Measurements from ENCODE around the gene DMXL1.
"Not testable (repeated sequence)": the region's sequence is repeated elsewhere in the genome, so short reads cannot be mapped to it uniquely, and the experiment has no call there.

DMXL1 gene

GRCh38 chr5:119179857-119180641 lies 109.2 kb downstream of the DMXL1 start:
- FAIRE-seq (peak; percentile 27), DNase-seq (ENCODE audit: insufficient read length, low spot score) (no peak)
- no peak for TF ChIP-seq POLR2A (IDR thresholded peaks at IDR 0.05; ENCODE audit: low read depth, low read length)

- FAIRE-seq; DNase-seq (ENCODE audit: insufficient read length, low spot score): not testable (repeated sequence)
Measured at GRCh38 chr5:119185512-119185911, 114.6 kb downstream of the DMXL1 start.

DNA sequence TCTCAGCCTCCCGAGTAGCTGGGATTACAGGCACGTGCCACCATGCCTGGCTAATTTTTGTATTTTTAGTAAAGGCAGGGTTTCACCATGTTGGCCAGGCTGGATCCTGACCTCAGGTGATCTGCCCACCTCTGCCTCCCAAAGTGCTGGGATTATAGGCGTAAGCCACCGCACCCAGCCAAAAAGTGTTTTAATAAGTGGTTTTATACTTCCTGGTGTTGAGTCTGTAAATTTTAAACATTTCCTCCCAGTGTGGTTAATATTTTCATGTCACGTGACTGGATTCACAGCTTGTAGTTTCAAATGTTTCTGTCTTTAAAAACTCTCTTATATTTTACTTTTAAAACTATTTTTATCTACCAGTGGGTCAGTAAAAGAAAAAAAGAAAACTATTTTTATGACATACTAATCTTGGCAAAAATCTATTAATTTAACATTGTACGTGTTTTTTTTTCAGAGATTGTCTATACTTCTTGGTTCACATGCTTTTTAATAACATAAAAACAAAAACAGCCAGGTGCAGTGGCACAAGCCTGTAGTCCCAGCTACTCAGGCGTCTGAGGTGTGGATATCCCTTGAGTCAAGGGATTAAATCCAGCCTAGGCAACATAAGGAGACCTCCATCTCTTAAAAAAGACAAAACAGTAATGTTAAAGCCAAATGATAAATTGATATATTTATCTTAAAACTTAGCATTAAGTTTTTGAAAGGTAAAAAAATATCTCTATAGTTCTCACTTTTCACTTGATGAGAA lies 117.1 kb downstream of the DMXL1 start:
- TF ChIP-seq POLR2A (IDR thresholded peaks at IDR 0.05; ENCODE audit: low read depth, low read length), result no peak
- FAIRE-seq (no peak), DNase-seq (ENCODE audit: insufficient read length, low spot score) (no peak)

- FAIRE-seq (no peak), DNase-seq (ENCODE audit: insufficient read length, low spot score) (no peak)
- TF ChIP-seq POLR2A (IDR thresholded peaks at IDR 0.05; ENCODE audit: low read depth, low read length), result no peak
Measured at GRCh38 chr5:119190470-119191095, 119.7 kb downstream of the DMXL1 start.

GRCh38 chr5:119191944-119192343 lies 121.1 kb downstream of the DMXL1 start:
- FAIRE-seq, result no peak
- no peak for TF ChIP-seq POLR2A (IDR thresholded peaks at IDR 0.05; ENCODE audit: low read depth, low read length)
- no peak for DNase-seq (ENCODE audit: insufficient read length, low spot score)

DNA sequence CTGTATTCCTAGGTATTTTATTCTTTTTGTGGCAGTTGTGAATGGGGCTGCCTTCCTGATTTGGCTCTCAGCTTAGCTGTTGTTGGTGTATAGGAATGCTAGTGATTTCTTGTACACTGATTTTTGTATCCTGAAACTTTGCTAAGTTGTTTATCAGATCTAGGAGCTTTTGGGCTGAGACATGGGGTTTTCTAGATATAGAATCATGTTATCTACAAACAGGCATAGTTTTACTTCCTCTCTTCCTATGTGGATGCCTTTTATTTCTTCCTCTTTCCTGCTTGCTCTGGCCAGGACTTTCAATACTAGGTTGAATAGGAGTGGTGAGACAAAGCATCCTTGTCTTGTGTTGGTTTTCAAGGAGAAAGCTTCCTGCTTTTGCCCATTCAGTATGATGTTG lies 129.9 kb downstream of the DMXL1 start:
- no peak for TF ChIP-seq POLR2A (IDR thresholded peaks at IDR 0.05; ENCODE audit: low read depth, low read length)
- no peak for DNase-seq (ENCODE audit: insufficient read length, low spot score)
- no peak for FAIRE-seq

GRCh38 chr5:119207105-119207504 lies 136.2 kb downstream of the DMXL1 start:
- no peak for FAIRE-seq
- no peak for TF ChIP-seq POLR2A (IDR thresholded peaks at IDR 0.05; ENCODE audit: low read depth, low read length)

GRCh38 chr5:119212026-119212425 lies 141.1 kb downstream of the DMXL1 start:
- FAIRE-seq, result no peak
- TF ChIP-seq POLR2A (IDR thresholded peaks at IDR 0.05; ENCODE audit: low read depth, low read length), result no peak

More at GRCh38 chr5:119207105-119207504, 136.2 kb downstream of the DMXL1 start:
- DNase-seq (ENCODE audit: insufficient read length, low spot score), result no peak

DNA sequence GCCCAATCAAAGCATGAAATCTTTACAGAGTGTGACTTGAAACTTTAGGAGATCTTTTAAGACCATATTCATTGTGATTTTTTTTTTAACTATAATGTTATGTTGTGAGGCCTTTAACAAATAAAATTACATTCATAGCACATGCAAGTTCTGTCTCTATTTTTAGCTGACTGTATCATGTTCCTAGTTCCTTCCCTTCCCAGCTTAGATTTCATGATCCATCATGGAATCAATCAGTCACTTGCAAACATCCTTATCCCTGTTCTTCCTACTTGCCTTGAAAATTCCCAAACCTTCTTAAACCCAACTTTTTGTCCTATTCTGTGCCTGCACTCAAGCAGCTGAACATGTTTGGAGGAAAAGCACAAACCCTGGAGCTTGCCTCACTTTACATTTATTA lies 141.8 kb downstream of the DMXL1 start:
- DNase-seq (ENCODE audit: insufficient read length, low spot score) (no peak), FAIRE-seq (no peak)
- no peak for TF ChIP-seq POLR2A (IDR thresholded peaks at IDR 0.05; ENCODE audit: low read depth, low read length)

More at GRCh38 chr5:119212026-119212425, 141.1 kb downstream of the DMXL1 start:
- no peak for DNase-seq (ENCODE audit: insufficient read length, low spot score)

- TF ChIP-seq POLR2A (IDR thresholded peaks at IDR 0.05; ENCODE audit: low read depth, low read length), result no peak
- FAIRE-seq (no peak), DNase-seq (ENCODE audit: insufficient read length, low spot score) (no peak)
Measured at GRCh38 chr5:119217183-119217582, 146.3 kb downstream of the DMXL1 start.

- peak; percentile 4 for DNase-seq (ENCODE audit: insufficient read length, low spot score)
- TF ChIP-seq POLR2A (IDR thresholded peaks at IDR 0.05; ENCODE audit: low read depth, low read length), result no peak
- FAIRE-seq, result peak; percentile 57
Measured at GRCh38 chr5:119218830-119219782, 148.2 kb downstream of the DMXL1 start.

DNA sequence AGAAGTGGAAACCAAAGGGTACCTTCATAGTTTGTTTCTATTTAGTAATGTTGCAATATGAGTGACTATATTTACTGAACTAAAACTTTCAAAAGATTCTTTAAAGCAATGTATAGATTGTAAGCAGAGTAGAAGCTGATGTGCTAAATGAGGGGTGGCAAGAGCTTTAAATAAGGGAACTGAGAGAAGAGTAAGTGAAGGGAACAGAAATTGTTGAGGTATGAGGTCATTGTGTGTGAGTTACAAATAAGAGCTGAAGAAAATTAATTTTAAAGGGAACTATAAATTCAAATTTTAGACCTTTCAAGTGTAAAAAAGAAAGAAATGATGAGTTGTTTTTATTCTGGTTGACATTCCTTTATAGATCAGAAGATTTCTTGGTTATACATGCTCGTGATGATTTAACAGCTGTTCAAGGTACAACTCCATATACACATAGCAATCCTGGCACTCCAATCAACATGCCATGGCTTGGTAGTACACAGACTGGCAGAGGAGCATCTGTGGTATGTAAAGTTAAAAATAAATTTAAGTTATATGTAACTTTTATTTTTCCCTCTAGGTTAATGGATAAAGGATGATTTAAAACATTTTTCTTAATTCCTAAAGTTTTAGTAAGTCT lies 149.8 kb downstream of the DMXL1 start:
- FAIRE-seq (no peak), DNase-seq (ENCODE audit: insufficient read length, low spot score) (no peak)
- no peak for TF ChIP-seq POLR2A (IDR thresholded peaks at IDR 0.05; ENCODE audit: low read depth, low read length)

GRCh38 chr5:119221330-119221729 lies 150.4 kb downstream of the DMXL1 start:
- no peak for TF ChIP-seq POLR2A (IDR thresholded peaks at IDR 0.05; ENCODE audit: low read depth, low read length)
- FAIRE-seq, result no peak
- DNase-seq (ENCODE audit: insufficient read length, low spot score), result no peak
